H1 (cell line): Measurements from ENCODE around the gene CUEDC1. TPM values are rescaled to one million over a fixed set of nuclear protein-coding genes. Genes with fewer than 3 reads are reported as not detected.

ENCODE experiments used
- CTCF ChIA-PET: fragments of 300-600 bp; sonication (Branson Sonifier 250); formaldehyde crosslinking; loops from one replicate; lab custom pipeline; 2021; ENCODE audit not compliant: partially characterized antibody; lab: Charles Lee
- POLR2A ChIA-PET: fragments of 300-600 bp; sonication (Branson Sonifier 250); formaldehyde crosslinking; loops from one replicate; lab custom pipeline; 2021; ENCODE audit warnings: inconsistent platforms; ENCODE audit not compliant: partially characterized antibody; lab: Charles Lee
- DNase-seq, 2 experiments: peaks; one replicate each; pipeline versions ENCODE4 v3.0.0 to v3.0.0-alpha.2; 2010 to 2022; ENCODE audit warnings: low spot score in 2 of 2, low read depth in 1 of 2, mixed read lengths in 1 of 2
- FAIRE-seq: peaks from 2 replicates; lab custom pipeline; 2011; peaks lifted over from hg19 to GRCh38; lab: Jason Lieb, UNC
- H2AFZ ChIP-seq: 2 replicates; pipeline ENCODE4 v1.8.1; 2012; ENCODE audit warnings: low read length, inconsistent platforms
- H2AK5ac ChIP-seq: 2 replicates; pipeline ENCODE4 v1.6.1; 2013; ENCODE audit warnings: low read depth, low read length
- H2BK120ac ChIP-seq: replicated peaks from 2 replicates; pipeline ENCODE3; 2013; ENCODE audit warnings: low read depth, low read length, inconsistent platforms
- H2BK12ac ChIP-seq: 2 replicates; pipeline ENCODE4 v1.6.1; 2013; ENCODE audit warnings: low read depth, low read length
- H2BK15ac ChIP-seq: 2 replicates; pipeline ENCODE4 v1.6.1; 2013; ENCODE audit warnings: low read length
- H2BK20ac ChIP-seq: 2 replicates; pipeline ENCODE4 v1.6.1; 2013; ENCODE audit warnings: low read length
- H2BK5ac ChIP-seq: 2 replicates; pipeline ENCODE4 v1.6.1; 2013; ENCODE audit warnings: low read depth, low read length
- H3K14ac ChIP-seq: 2 replicates; pipeline ENCODE4 v1.6.1; 2013; ENCODE audit warnings: inconsistent platforms; ENCODE audit not compliant: insufficient read length
- H3K18ac ChIP-seq: 2 replicates; pipeline ENCODE4 v1.6.1; 2013; ENCODE audit warnings: low read length; ENCODE audit errors: extremely low read depth
- H3K23ac ChIP-seq: 2 replicates; pipeline ENCODE4 v1.6.1; 2013; ENCODE audit warnings: inconsistent platforms; ENCODE audit not compliant: insufficient read length
- H3K23me2 ChIP-seq: 2 replicates; pipeline ENCODE4 v1.6.1; 2013; ENCODE audit warnings: low read depth, low read length
- H3K27ac ChIP-seq: 2 replicates; pipeline ENCODE4 v1.6.1; 2011; ENCODE audit warnings: low read depth, low read length, inconsistent platforms
- H3K27me3 ChIP-seq, 4 experiments: replicated peaks in 1 of 4; 1 replicate in 1 of 4; 2 replicates in 3 of 4; pipeline versions ENCODE4 v1.6.1 to v1.8.1; 2011 to 2013; ENCODE audit warnings: low read length in 3 of 4, mild to moderate bottlenecking in 3 of 4, inconsistent platforms in 2 of 4, mixed read lengths in 2 of 4, moderate library complexity in 1 of 4; ENCODE audit not compliant: control insufficient read depth in 3 of 4, insufficient read depth in 3 of 4; ENCODE audit errors: extremely low read depth in 1 of 4
- H3K36me3 ChIP-seq, 4 experiments: 2 replicates each; pipeline versions ENCODE4 v1.6.1 to v1.8.1; 2011 to 2013; ENCODE audit warnings: mild to moderate bottlenecking in 4 of 4, low read length in 3 of 4, moderate library complexity in 2 of 4, control low read depth in 1 of 4, inconsistent platforms in 1 of 4; ENCODE audit not compliant: insufficient read depth in 4 of 4, control insufficient read depth in 2 of 4
- H3K4ac ChIP-seq: replicated peaks from 2 replicates; pipeline ENCODE3; 2013; ENCODE audit warnings: low read length, low read depth, mixed read lengths, inconsistent platforms; ENCODE audit not compliant: insufficient read length
- H3K4me1 ChIP-seq, 4 experiments: replicated peaks in 1 of 4; 1 replicate in 1 of 4; 2 replicates in 3 of 4; pipeline versions ENCODE4 v1.6.1 to v1.8.1; 2011 to 2013; ENCODE audit warnings: low read length in 3 of 4, inconsistent platforms in 2 of 4, mixed read lengths in 1 of 4; ENCODE audit not compliant: insufficient read depth in 4 of 4, control insufficient read depth in 3 of 4
- H3K4me2 ChIP-seq, 2 experiments: 2 replicates each; pipeline versions ENCODE4 v1.6.1 to v1.8.1; 2011 to 2013; ENCODE audit warnings: low read depth in 2 of 2, low read length in 2 of 2, control low read depth in 1 of 2, inconsistent platforms in 1 of 2, mild to moderate bottlenecking in 1 of 2; ENCODE audit not compliant: insufficient read depth in 1 of 2
- H3K4me3 ChIP-seq, 4 experiments: fragments of 200-600, 300-600 bp in 1 of 4; sonication (generic), shearing (Covaris generic), sonication (Bioruptor Twin) in 1 of 4; 2 replicates each; pipeline versions ENCODE4 v1.5.1 to v1.8.1; 2011 to 2016; ENCODE audit warnings: low read length in 4 of 4, low read depth in 3 of 4, control low read depth in 2 of 4, inconsistent platforms in 2 of 4, mild to moderate bottlenecking in 2 of 4, mixed read lengths in 1 of 4, moderate library complexity in 1 of 4; ENCODE audit not compliant: insufficient read depth in 2 of 4; ENCODE audit errors: extremely low read depth in 1 of 4
- H3K56ac ChIP-seq: replicated peaks from 2 replicates; pipeline ENCODE3; 2013; ENCODE audit warnings: low read depth, mild to moderate bottlenecking, mixed read lengths, low read length, inconsistent platforms; ENCODE audit not compliant: insufficient read length
- H3K79me1 ChIP-seq: 2 replicates; pipeline ENCODE4 v1.6.1; 2013; ENCODE audit warnings: low read depth, low read length, control low read depth
- H3K79me2 ChIP-seq, 2 experiments: 2 replicates each; pipeline versions ENCODE4 v1.6.1 to v1.8.1; 2012 to 2013; ENCODE audit warnings: low read length in 2 of 2, mild to moderate bottlenecking in 2 of 2, inconsistent platforms in 1 of 2; ENCODE audit not compliant: insufficient read depth in 2 of 2, control insufficient read depth in 1 of 2
- H3K9ac ChIP-seq, 4 experiments: replicated peaks in 1 of 4; 1 replicate in 1 of 4; 2 replicates in 3 of 4; pipeline versions ENCODE4 v1.6.1 to v1.8.1; 2011 to 2013; ENCODE audit warnings: low read depth in 3 of 4, low read length in 3 of 4, control low read depth in 2 of 4, mild to moderate bottlenecking in 2 of 4, moderate library complexity in 2 of 4, inconsistent platforms in 1 of 4; ENCODE audit errors: extremely low read depth in 1 of 4
- H3K9me3 ChIP-seq, 2 experiments: 2 replicates each; pipeline versions ENCODE4 v1.6.1 to v1.8.1; 2012 to 2013; ENCODE audit warnings: mild to moderate bottlenecking in 2 of 2, moderate library complexity in 2 of 2, control low read depth in 1 of 2, inconsistent platforms in 1 of 2, low read depth in 1 of 2, low read length in 1 of 2, mixed read lengths in 1 of 2; ENCODE audit not compliant: insufficient read depth in 2 of 2
- H4K20me1 ChIP-seq, 2 experiments: replicated peaks in 1 of 2; 2 replicates each; pipeline versions ENCODE3 to v1.8.1; 2011 to 2013; ENCODE audit warnings: inconsistent platforms in 2 of 2, low read length in 2 of 2, mild to moderate bottlenecking in 1 of 2; ENCODE audit not compliant: insufficient read depth in 2 of 2, control insufficient read depth in 1 of 2
- H4K5ac ChIP-seq: 2 replicates; pipeline ENCODE4 v1.6.1; 2013; ENCODE audit warnings: low read length, low read depth, mixed read lengths, inconsistent platforms; ENCODE audit not compliant: insufficient read length
- H4K8ac ChIP-seq: 2 replicates; pipeline ENCODE4 v1.8.0; 2013; ENCODE audit warnings: mild to moderate bottlenecking, moderate library complexity, low read length, inconsistent platforms; ENCODE audit not compliant: insufficient read depth; ENCODE audit errors: extremely low read depth
- H4K91ac ChIP-seq: replicated peaks from 2 replicates; pipeline ENCODE3; 2013; ENCODE audit warnings: low read length, mixed read lengths, inconsistent platforms; ENCODE audit not compliant: insufficient read length
- BCL11A ChIP-seq, 2 experiments: IDR thresholded peaks; one replicate each; pipeline ENCODE4 v1.6.1; 2011; ENCODE audit warnings: low read depth in 2 of 2, low read length in 2 of 2, mild to moderate bottlenecking in 2 of 2
- CEBPB ChIP-seq: IDR thresholded peaks from 2 replicates; pipeline ENCODE4 v1.6.1; 2012; ENCODE audit warnings: low read depth, low read length
- EZH2 ChIP-seq: fragments of 200-600 bp; sonication (generic); IDR thresholded peaks from 2 replicates; pipeline ENCODE4 v1.7.1; 2012; ENCODE audit warnings: low read depth, mild to moderate bottlenecking, moderate library complexity, low read length, inconsistent platforms; ENCODE audit not compliant: severe bottlenecking
- GTF2F1 ChIP-seq: IDR thresholded peaks from 2 replicates; pipeline ENCODE4 v1.6.1; 2012; ENCODE audit warnings: low read depth, low read length, improper control_type of control experiment, borderline replicate concordance
- NANOG ChIP-seq: IDR thresholded peaks from 2 replicates; pipeline ENCODE4 v1.6.1; 2011; ENCODE audit warnings: low read length, low read depth, mild to moderate bottlenecking, inconsistent platforms; ENCODE audit not compliant: insufficient read depth, poor library complexity, severe bottlenecking
- NRF1 ChIP-seq: IDR thresholded peaks from 2 replicates; pipeline ENCODE4 v1.6.1; 2011; ENCODE audit warnings: mild to moderate bottlenecking, low read depth, low read length, improper control_type of control experiment
- PHF8 ChIP-seq: fragments of 200-600 bp; sonication (generic); conservative IDR thresholded peaks from 2 replicates; pipeline ENCODE4 v1.7.1; 2012; ENCODE audit warnings: low read depth, mild to moderate bottlenecking, inconsistent platforms, low read length, moderate library complexity
- POLR2AphosphoS5 ChIP-seq: IDR thresholded peaks from 2 replicates; pipeline ENCODE4 v1.6.1; 2011; ENCODE audit warnings: low read depth, low read length
- RBBP5 ChIP-seq: IDR thresholded peaks from 2 replicates; pipeline ENCODE4 v1.7.1; 2012; ENCODE audit warnings: low read depth, mild to moderate bottlenecking, inconsistent platforms, low read length, moderate library complexity, borderline replicate concordance
- RNF2 ChIP-seq: fragments of 200-900, 300-1000 bp; sonication (generic); IDR thresholded peaks from 2 replicates; pipeline ENCODE4 v1.7.1; 2016; ENCODE audit warnings: borderline replicate concordance, low read depth, mild to moderate bottlenecking, antibody characterized with exemption, low read length; ENCODE audit not compliant: poor library complexity, severe bottlenecking; ENCODE audit errors: missing control alignments
- SIX5 ChIP-seq: IDR thresholded peaks from 2 replicates; pipeline ENCODE4 v1.6.1; 2011; ENCODE audit warnings: mild to moderate bottlenecking, low read depth, low read length
- WGBS, 2 experiments: shearing (Covaris generic) in 1 of 2; methylation state at CpG; one replicate each; pipeline versions ENCODE4 v1.1.6 to v1.1.7; 2013 to 2015; ENCODE audit warnings: low lambda C conversion rate in 2 of 2, mixed read lengths in 2 of 2, inconsistent platforms in 1 of 2, low coverage in 1 of 2, missing lambda C conversion rate in 1 of 2; ENCODE audit not compliant: insufficient replicate concordance in 2 of 2, insufficient coverage in 1 of 2, insufficient read length in 1 of 2; ENCODE audit errors: extremely low coverage in 1 of 2, missing lambda C conversion rate in 1 of 2; 5-methylcytosine and 5-hydroxymethylcytosine counted together
- polyA plus RNA-seq, 7 experiments: library from polyadenylated mRNA; depleted of rRNA in 3 of 7; stranded (reverse) in 5 of 7; unstranded in 2 of 7; fragments of >200 nt in 5 of 7; fragments of 200-250 nt in 2 of 7; gene quantifications; 1 replicate in 5 of 7; 2 replicates in 1 of 7; 4 replicates in 1 of 7; pipeline versions ENCODE4 v1.2.1 to v1.2.3, GENCODE V29; 2011 to 2013; ENCODE audit warnings: missing spikeins in 2 of 7, mixed read lengths in 2 of 7
- total RNA-seq: library from RNA; stranded (reverse); fragmentation: NEBNext Ultra II Directional; extraction: Animal tissue kit (Norgen Biotek cat#: 25700); gene quantifications from 2 replicates; pipeline ENCODE4 v1.2.1, GENCODE V29; 2021

CUEDC1 gene
- total and polyA plus RNA-seq, 2 of the 8 experiments (the other 6 are each of a cell fraction or from before 2014, with no cell fraction given), result 4.0 to 10.7 TPM

GRCh38 chr17:57941384-57942370, 13.5 kb downstream of the CUEDC1 start:
- Histone ChIP-seq H4K5ac (no peak overlapping the region), H3K4me1 (peaks cover 3 to 10% (median 6%) of the 10 kb centered on the region in 4 experiments; a peak in 6 of 7 replicates), H4K91ac (no peak overlapping the region), H3K79me1 (no peaks in the 10 kb centered on the region; the same call in none of the 2 replicates), H3K56ac (no peak overlapping the region), H3K9me3 (no peaks in the 10 kb centered on the region), H2BK5ac (no peak overlapping the region), H3K4me3 (no peak overlapping the region), H3K9ac (no peak overlapping the region), H3K4ac (no peak overlapping the region), H3K27ac (no peak overlapping the region), H2BK120ac (no peak overlapping the region), H3K36me3 (no peaks in the 10 kb centered on the region), H3K79me2 (no peaks in the 10 kb centered on the region), H2AK5ac (no peak overlapping the region), H4K20me1 (no peaks in the 10 kb centered on the region), H3K23me2 (no peaks in the 10 kb centered on the region), H2BK12ac (no peak overlapping the region), H2BK15ac (no peak overlapping the region), H3K4me2 (no peak overlapping the region), H4K8ac (no peak overlapping the region), H3K27me3 (no peaks in the 10 kb centered on the region), H2AFZ (no peak overlapping the region), H3K18ac (no peak overlapping the region; the same call in 1 of the 2 replicates), H3K14ac (no peak overlapping the region), H3K23ac (no peak overlapping the region), H2BK20ac (no peak overlapping the region)
- no peak for FAIRE-seq
- no peak for DNase-seq
- WGBS, 2 experiments, result 92% methylated on average over 10 of the region's 10 CpGs; no CpG with 5 or more reads in 1 of the 2 experiments
- ChIA-PET POLR2A (no interaction called here), CTCF (interaction anchor here (1.2 to 5.3 kb wide), 6 partner anchors 10 to 74 kb away, joined by 3 to 65 read pairs (median 4); partner anchors contain the start of gene CUEDC1)
- TF ChIP-seq SIX5, result no peak
- no peak for TF ChIP-seq NRF1
- no peak for TF ChIP-seq RNF2
- TF ChIP-seq NANOG, result no peak
- no peak for TF ChIP-seq BCL11A (IDR thresholded peaks at IDR 0.05; ENCODE audit: low read depth in 2 of 2, low read length in 2 of 2)
- no peak for TF ChIP-seq GTF2F1
- no peak for TF ChIP-seq CEBPB
- no peak for TF ChIP-seq EZH2
- no peak for TF ChIP-seq PHF8
- no peak for TF ChIP-seq POLR2AphosphoS5
- TF ChIP-seq RBBP5, result no peak
